Measurements from ENCODE around the gene MEGF8. TPM values are rescaled to one million over a fixed set of nuclear protein-coding genes. Genes with fewer than 3 reads are reported as not detected.

MEGF8 gene
- total and polyA plus RNA-seq, 2 of the 13 experiments (the other 11 are each of a cell fraction or from before 2014, with no cell fraction given), result 4.0 to 8.8 TPM

GRCh38 chr19:42325308-42325895 lies at the start of gene MEGF8 (continued):
- no peak for TF ChIP-seq AKNA (CRISPR knock-in tag; IDR thresholded peaks at IDR 0.05; ENCODE audit: borderline replicate concordance)
- TF ChIP-seq IRF1 (CRISPR knock-in tag; IDR thresholded peaks at IDR 0.05; ENCODE audit: low read depth), result no peak
- peak; percentile 43; the same call in 1 of the 2 replicates for TF ChIP-seq ZNF784 (CRISPR knock-in tag; IDR thresholded peaks at IDR 0.05; ENCODE audit: borderline replicate concordance)
- peak; percentile 57; the same call in 1 of the 2 replicates for TF ChIP-seq ZNF746 (CRISPR knock-in tag; IDR thresholded peaks at IDR 0.05)
- no peak for TF ChIP-seq AHDC1 (CRISPR knock-in tag; IDR thresholded peaks at IDR 0.05; ENCODE audit: borderline replicate concordance)
- TF ChIP-seq GABPA (IDR thresholded peaks at IDR 0.05; ENCODE audit: low read depth, low read length), result peak; percentile 71
- peak; percentile 92 for TF ChIP-seq GABPA (CRISPR knock-in tag; IDR thresholded peaks at IDR 0.05; ENCODE audit: low read depth)
- no peak for TF ChIP-seq BRD4 (CRISPR knock-in tag; IDR thresholded peaks at IDR 0.05)
- no peak for TF ChIP-seq CCAR2 (optimal IDR thresholded peaks at IDR 0.05; ENCODE audit: low read depth, low read length)
- peak; percentile 76; the same call in 1 of the 2 replicates for TF ChIP-seq ZNF501 (CRISPR knock-in tag; IDR thresholded peaks at IDR 0.05)
- peak; percentile 46; the same call in 1 of the 2 replicates for TF ChIP-seq ZIK1 (CRISPR knock-in tag; IDR thresholded peaks at IDR 0.05; ENCODE audit: borderline replicate concordance, low read depth)
- no peak for TF ChIP-seq SMARCC2 (IDR thresholded peaks at IDR 0.05)
- 0 out of 2 replicates have a peak, but pooled peaks have one; percentile 25 for TF ChIP-seq ZKSCAN5 (CRISPR knock-in tag; IDR thresholded peaks at IDR 0.05)
- TF ChIP-seq RCOR2 (CRISPR knock-in tag; IDR thresholded peaks at IDR 0.05), result no peak
